Measurements from ENCODE around the gene ATG5.

ATG5 gene

GRCh38 chr6:106194949-106195921, 130.3 kb downstream of the ATG5 start:
- Mint-ChIP-seq H3K4me3 (no peak overlapping the region), H3K27me3 (ENCODE audit: low read depth) (no peaks in the 10 kb centered on the region), H3K9me3 (no peaks in the 10 kb centered on the region), H3K27ac (no peak overlapping the region), H3K4me1 (peaks cover 5% of the 10 kb centered on the region), H3K36me3 (ENCODE audit: low read depth) (peaks cover 17% of the 10 kb centered on the region)
- no peak for TF ChIP-seq CTCF (IDR thresholded peaks at IDR 0.05; ENCODE audit: unreplicated experiment in 3 of 3)

- H3K4me3 Mint-ChIP-seq: no peak overlapping the region
- H3K27me3 Mint-ChIP-seq (ENCODE audit: low read depth): no peaks in the 10 kb centered on the region
- H3K36me3 Mint-ChIP-seq (ENCODE audit: low read depth): peaks cover 4% of the 10 kb centered on the region
- no peaks in the 10 kb centered on the region for H3K9me3 Mint-ChIP-seq
- H3K27ac Mint-ChIP-seq: no peak overlapping the region
- no peak for TF ChIP-seq CTCF (IDR thresholded peaks at IDR 0.05; ENCODE audit: unreplicated experiment in 3 of 3)
- H3K4me1 Mint-ChIP-seq: peaks cover 5% of the 10 kb centered on the region
Observed at GRCh38 chr6:106192824-106193223, 132.7 kb downstream of the ATG5 start.

GRCh38 chr6:106188104-106188794, 137.3 kb downstream of the ATG5 start:
- no peaks in the 10 kb centered on the region for H3K27me3 Mint-ChIP-seq (ENCODE audit: low read depth)
- no peak overlapping the region for H3K27ac Mint-ChIP-seq
- no peak overlapping the region for H3K4me3 Mint-ChIP-seq
- H3K9me3 Mint-ChIP-seq: no peaks in the 10 kb centered on the region
- no peak for TF ChIP-seq CTCF (IDR thresholded peaks at IDR 0.05; ENCODE audit: unreplicated experiment in 3 of 3)
- peaks cover 12% of the 10 kb centered on the region for H3K36me3 Mint-ChIP-seq (ENCODE audit: low read depth)
- H3K4me1 Mint-ChIP-seq: peaks cover 5% of the 10 kb centered on the region

- Mint-ChIP-seq H3K4me3 (no peak overlapping the region), H3K27me3 (ENCODE audit: low read depth) (no peaks in the 10 kb centered on the region), H3K36me3 (ENCODE audit: low read depth) (peaks cover 12% of the 10 kb centered on the region), H3K9me3 (no peaks in the 10 kb centered on the region), H3K27ac (no peak overlapping the region), H3K4me1 (no peaks in the 10 kb centered on the region)
- TF ChIP-seq CTCF (IDR thresholded peaks at IDR 0.05; ENCODE audit: unreplicated experiment in 3 of 3): no peak
Observed at GRCh38 chr6:106187424-106187982, 138.1 kb downstream of the ATG5 start.

GRCh38 chr6:106186714-106187113, 138.8 kb downstream of the ATG5 start:
- Mint-ChIP-seq H3K27ac (no peak overlapping the region), H3K4me3 (no peak overlapping the region), H3K9me3 (no peaks in the 10 kb centered on the region), H3K4me1 (no peaks in the 10 kb centered on the region), H3K36me3 (ENCODE audit: low read depth) (peaks cover 12% of the 10 kb centered on the region), H3K27me3 (ENCODE audit: low read depth) (no peaks in the 10 kb centered on the region)
- TF ChIP-seq CTCF (IDR thresholded peaks at IDR 0.05; ENCODE audit: unreplicated experiment in 3 of 3): no peak

Data from nephron (organoid).